HL-60 (cell line): ENCODE results near the gene EFTUD2.

ENCODE experiments used
- DNase-seq, 2 experiments: peaks; one replicate each; pipeline ENCODE4 v3.0.0-alpha.2; 2010 to 2020; ENCODE audit warnings: low read depth in 1 of 2, low spot score in 1 of 2
- H3K27ac ChIP-seq: fragments of 250-450 bp; sonication (Bioruptor Pico); replicated peaks from 2 replicates; pipeline ENCODE4 v1.5.1; 2020; ENCODE audit warnings: mild to moderate bottlenecking, moderate library complexity
- H3K27me3 ChIP-seq: fragments of 250-450 bp; sonication (Bioruptor Pico); 2 replicates; pipeline ENCODE4 v1.5.1; 2021; ENCODE audit warnings: mild to moderate bottlenecking, moderate library complexity; ENCODE audit not compliant: insufficient read depth, poor library complexity, severe bottlenecking
- H3K4me3 ChIP-seq: replicated peaks from 2 replicates; pipeline ENCODE4 v1.5.1; 2011; ENCODE audit warnings: mild to moderate bottlenecking, control low read depth, low read length; ENCODE audit not compliant: insufficient read depth
- GABPA ChIP-seq: IDR thresholded peaks from 2 replicates; pipeline ENCODE4 v1.6.1; 2012; ENCODE audit warnings: low read depth
- POLR2AphosphoS5 ChIP-seq: IDR thresholded peaks from 2 replicates; pipeline ENCODE4 v1.6.1; 2012; ENCODE audit warnings: low read depth
- SPI1 ChIP-seq: IDR thresholded peaks from 2 replicates; pipeline ENCODE4 v1.6.1; 2012; ENCODE audit warnings: low read depth, mild to moderate bottlenecking, borderline replicate concordance
- TF ChIP-seq, protein P1 (sequence below): IDR thresholded peaks from one replicate; pipeline ENCODE4 v1.5.1; 2011; ENCODE audit warnings: low read length, control low read depth, inconsistent platforms; ENCODE audit not compliant: insufficient read depth
- TF ChIP-seq, protein P2 (sequence below): IDR thresholded peaks from 2 replicates; pipeline ENCODE4 v1.6.1; 2012; ENCODE audit warnings: low read depth; ENCODE audit not compliant: insufficient replicate concordance

EFTUD2 gene

DNA sequence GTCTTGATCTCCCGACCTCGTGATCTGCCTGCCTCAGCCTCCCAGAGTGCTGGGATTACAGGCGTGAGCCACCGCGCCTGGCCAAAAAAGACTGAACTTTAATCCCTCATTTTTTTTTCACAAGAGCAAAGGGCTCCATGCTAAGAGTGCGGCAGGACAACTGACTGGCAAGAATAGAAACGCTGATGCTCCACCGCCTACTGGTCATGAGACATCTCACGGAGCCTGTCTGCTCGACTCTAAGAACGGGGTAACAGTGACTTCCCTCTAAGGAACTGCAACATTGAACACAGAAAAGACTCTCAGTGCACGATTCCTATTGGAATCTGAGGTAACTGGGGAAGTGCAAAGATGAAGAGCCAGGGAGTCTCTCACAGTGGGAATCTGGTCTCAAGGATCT is 27.7 kb downstream of the EFTUD2 start:
- Histone ChIP-seq H3K4me3 (no peak overlapping the region), H3K27ac (no peak overlapping the region), H3K27me3 (no peaks in the 10 kb centered on the region)
- no peak for DNase-seq
- no peak for TF ChIP-seq POLR2AphosphoS5
- TF ChIP-seq, protein P1, sequence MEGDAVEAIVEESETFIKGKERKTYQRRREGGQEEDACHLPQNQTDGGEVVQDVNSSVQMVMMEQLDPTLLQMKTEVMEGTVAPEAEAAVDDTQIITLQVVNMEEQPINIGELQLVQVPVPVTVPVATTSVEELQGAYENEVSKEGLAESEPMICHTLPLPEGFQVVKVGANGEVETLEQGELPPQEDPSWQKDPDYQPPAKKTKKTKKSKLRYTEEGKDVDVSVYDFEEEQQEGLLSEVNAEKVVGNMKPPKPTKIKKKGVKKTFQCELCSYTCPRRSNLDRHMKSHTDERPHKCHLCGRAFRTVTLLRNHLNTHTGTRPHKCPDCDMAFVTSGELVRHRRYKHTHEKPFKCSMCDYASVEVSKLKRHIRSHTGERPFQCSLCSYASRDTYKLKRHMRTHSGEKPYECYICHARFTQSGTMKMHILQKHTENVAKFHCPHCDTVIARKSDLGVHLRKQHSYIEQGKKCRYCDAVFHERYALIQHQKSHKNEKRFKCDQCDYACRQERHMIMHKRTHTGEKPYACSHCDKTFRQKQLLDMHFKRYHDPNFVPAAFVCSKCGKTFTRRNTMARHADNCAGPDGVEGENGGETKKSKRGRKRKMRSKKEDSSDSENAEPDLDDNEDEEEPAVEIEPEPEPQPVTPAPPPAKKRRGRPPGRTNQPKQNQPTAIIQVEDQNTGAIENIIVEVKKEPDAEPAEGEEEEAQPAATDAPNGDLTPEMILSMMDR, result no peak
- no peak for TF ChIP-seq SPI1
- TF ChIP-seq, protein P2, sequence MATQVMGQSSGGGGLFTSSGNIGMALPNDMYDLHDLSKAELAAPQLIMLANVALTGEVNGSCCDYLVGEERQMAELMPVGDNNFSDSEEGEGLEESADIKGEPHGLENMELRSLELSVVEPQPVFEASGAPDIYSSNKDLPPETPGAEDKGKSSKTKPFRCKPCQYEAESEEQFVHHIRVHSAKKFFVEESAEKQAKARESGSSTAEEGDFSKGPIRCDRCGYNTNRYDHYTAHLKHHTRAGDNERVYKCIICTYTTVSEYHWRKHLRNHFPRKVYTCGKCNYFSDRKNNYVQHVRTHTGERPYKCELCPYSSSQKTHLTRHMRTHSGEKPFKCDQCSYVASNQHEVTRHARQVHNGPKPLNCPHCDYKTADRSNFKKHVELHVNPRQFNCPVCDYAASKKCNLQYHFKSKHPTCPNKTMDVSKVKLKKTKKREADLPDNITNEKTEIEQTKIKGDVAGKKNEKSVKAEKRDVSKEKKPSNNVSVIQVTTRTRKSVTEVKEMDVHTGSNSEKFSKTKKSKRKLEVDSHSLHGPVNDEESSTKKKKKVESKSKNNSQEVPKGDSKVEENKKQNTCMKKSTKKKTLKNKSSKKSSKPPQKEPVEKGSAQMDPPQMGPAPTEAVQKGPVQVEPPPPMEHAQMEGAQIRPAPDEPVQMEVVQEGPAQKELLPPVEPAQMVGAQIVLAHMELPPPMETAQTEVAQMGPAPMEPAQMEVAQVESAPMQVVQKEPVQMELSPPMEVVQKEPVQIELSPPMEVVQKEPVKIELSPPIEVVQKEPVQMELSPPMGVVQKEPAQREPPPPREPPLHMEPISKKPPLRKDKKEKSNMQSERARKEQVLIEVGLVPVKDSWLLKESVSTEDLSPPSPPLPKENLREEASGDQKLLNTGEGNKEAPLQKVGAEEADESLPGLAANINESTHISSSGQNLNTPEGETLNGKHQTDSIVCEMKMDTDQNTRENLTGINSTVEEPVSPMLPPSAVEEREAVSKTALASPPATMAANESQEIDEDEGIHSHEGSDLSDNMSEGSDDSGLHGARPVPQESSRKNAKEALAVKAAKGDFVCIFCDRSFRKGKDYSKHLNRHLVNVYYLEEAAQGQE, result no peak
- no peak for TF ChIP-seq GABPA

DNA sequence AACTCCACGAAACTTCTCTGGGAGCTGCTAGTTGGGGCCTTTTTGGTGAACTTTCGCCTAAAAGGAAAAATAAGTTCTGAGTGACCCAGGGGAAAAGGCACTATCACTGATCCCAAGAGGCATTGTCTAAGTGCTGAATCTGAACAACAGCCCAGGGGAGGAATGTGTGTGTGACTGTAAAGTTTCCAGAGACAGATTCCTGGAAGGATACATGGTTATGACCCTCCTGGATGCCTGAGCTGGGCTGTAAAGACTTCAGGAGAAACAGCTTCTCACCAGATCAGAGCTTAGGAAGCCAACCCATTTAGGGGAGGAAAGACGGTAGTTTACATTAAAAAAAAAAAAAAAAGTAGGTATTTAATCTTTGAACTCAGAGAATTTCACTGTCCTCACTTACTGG is 31.4 kb downstream of the EFTUD2 start:
- no peak for DNase-seq
- Histone ChIP-seq H3K27me3 (no peaks in the 10 kb centered on the region), H3K27ac (no peak overlapping the region), H3K4me3 (no peak overlapping the region)
- no peak for TF ChIP-seq GABPA
- TF ChIP-seq SPI1, result no peak
- TF ChIP-seq, protein P2, result no peak
- TF ChIP-seq, protein P1, result no peak
- no peak for TF ChIP-seq POLR2AphosphoS5

DNA sequence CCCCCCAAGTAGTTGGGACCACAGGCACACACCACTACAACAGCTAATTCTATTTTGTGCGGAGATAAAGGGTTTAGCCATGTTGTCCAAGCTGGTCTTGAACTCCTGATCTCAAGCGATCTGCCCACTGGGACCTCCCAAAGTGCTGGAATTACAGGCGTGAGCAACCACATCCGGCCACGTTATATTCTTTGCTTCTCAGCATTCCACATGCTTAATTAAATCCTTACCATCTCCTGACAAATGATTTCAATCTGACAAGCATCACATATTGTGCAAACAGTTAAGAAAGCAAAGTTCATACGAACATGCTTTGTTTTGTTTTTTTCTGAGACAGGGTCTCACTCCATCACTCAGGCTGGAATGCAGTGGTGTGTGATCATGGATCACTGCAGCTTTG is 33.3 kb downstream of the EFTUD2 start:
- Histone ChIP-seq H3K27me3 (no peaks in the 10 kb centered on the region), H3K27ac (no peak overlapping the region), H3K4me3 (no peak overlapping the region)
- TF ChIP-seq, protein P1, result no peak
- TF ChIP-seq, protein P2, result no peak
- no peak for TF ChIP-seq GABPA
- no peak for TF ChIP-seq SPI1
- TF ChIP-seq POLR2AphosphoS5, result no peak
- DNase-seq, result no peak
